ENCODE measurements around the gene ASPG.

DNA sequence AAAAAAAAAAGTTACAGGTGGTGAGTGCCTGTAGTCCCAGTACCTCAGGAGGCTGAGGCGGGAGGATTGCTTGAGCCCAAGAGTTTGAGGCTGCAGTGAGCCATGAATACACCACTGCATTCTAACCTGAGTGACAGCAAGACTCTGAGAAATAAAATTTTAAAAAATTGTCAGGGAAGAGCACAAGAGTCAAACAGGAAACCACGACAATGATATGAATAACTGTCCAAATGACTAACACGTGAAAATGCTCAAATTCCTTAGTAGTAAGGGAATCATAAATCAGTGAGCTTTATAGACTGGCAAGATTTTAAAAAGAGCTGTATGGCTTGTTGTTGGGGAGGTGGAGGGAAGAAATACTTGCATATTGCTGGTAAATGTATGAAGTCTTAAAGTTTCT is 12.9 kb upstream of the ASPG start:
- TF ChIP-seq EZH2 (IDR thresholded peaks at IDR 0.05; ENCODE audit: borderline replicate concordance, low read depth, low read length, severe bottlenecking): no peak
- TF ChIP-seq, protein P1, sequence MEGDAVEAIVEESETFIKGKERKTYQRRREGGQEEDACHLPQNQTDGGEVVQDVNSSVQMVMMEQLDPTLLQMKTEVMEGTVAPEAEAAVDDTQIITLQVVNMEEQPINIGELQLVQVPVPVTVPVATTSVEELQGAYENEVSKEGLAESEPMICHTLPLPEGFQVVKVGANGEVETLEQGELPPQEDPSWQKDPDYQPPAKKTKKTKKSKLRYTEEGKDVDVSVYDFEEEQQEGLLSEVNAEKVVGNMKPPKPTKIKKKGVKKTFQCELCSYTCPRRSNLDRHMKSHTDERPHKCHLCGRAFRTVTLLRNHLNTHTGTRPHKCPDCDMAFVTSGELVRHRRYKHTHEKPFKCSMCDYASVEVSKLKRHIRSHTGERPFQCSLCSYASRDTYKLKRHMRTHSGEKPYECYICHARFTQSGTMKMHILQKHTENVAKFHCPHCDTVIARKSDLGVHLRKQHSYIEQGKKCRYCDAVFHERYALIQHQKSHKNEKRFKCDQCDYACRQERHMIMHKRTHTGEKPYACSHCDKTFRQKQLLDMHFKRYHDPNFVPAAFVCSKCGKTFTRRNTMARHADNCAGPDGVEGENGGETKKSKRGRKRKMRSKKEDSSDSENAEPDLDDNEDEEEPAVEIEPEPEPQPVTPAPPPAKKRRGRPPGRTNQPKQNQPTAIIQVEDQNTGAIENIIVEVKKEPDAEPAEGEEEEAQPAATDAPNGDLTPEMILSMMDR (IDR thresholded peaks at IDR 0.05; ENCODE audit: extremely low read depth in 1 of 2, insufficient read depth in 1 of 2, low read depth in 1 of 2, low read length in 2 of 2): no peak
- no peak for TF ChIP-seq POLR2AphosphoS5 (IDR thresholded peaks at IDR 0.05; ENCODE audit: insufficient read depth, low read depth, low read length)
- TF ChIP-seq GATA2 (IDR thresholded peaks at IDR 0.05; ENCODE audit: insufficient read depth, insufficient read length, low read depth, low read length): no peak
- TF ChIP-seq, protein P2, sequence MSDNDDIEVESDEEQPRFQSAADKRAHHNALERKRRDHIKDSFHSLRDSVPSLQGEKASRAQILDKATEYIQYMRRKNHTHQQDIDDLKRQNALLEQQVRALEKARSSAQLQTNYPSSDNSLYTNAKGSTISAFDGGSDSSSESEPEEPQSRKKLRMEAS (IDR thresholded peaks at IDR 0.05; ENCODE audit: insufficient read depth, insufficient read length): no peak
- no peak for TF ChIP-seq POLR2A (IDR thresholded peaks at IDR 0.05; ENCODE audit: low read depth, low read length)
- no peak for TF ChIP-seq MYC (IDR thresholded peaks at IDR 0.05; ENCODE audit: low read depth, low read length)
- no peak for TF ChIP-seq JUN (IDR thresholded peaks at IDR 0.05; ENCODE audit: borderline replicate concordance, insufficient read depth, insufficient read length, low read depth)

All from endothelial cell of umbilical vein (primary cell).